GM18907 (cell line): ENCODE results near the gene RBM25.
"Not testable (repeated sequence)": the region's sequence is repeated elsewhere in the genome, so short reads cannot be mapped to it uniquely, and the experiment has no call there.

Experiments
- ATAC-seq: cut with Tn5 transposase; IDR thresholded peaks from one replicate; pipeline ENCODE4 v1.9.1; 2021; ENCODE audit warnings: mild to moderate bottlenecking, moderate library complexity; ENCODE audit not compliant: unreplicated experiment

Gene RBM25

DNA sequence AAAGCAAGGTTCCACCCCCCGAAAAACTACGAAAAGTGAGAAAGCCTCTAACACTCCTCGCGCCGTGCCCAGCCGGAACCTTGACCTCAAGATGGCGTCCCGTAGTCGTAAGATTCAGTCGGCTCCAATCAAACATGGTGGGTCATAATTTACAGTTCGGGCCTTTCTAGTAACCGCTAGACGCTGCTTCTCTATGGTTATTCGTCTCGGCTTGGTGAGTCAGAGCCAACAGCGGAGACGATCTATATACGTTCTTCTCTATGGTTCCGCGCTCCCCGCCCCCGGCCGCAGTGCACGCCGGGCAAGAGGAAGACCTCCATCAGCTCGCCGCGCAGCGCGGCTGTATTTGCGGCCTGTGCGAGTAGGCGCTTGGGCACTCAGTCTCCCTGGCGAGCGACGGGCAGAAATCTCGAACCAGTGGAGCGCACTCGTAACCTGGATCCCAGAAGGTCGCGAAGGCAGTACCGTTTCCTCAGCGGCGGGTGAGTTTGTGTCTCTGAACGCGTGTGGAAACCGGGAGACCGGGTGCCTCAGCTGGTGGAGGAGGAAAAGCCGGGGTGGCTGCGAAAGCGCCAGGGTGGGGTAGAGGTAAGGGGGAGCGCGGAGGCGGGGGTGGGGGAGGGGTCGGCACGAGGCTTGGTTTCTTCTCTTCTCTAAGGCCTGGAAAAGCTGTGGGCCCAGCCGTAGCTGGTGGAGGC is at the start of gene RBM25:
Gene RBM25, plus strand, starts transcription at position 311 of the 698 bp plus-strand sequence. CDS start 13,108 bp downstream, outside the sequence.
- peak; percentile 97 for ATAC-seq

DNA sequence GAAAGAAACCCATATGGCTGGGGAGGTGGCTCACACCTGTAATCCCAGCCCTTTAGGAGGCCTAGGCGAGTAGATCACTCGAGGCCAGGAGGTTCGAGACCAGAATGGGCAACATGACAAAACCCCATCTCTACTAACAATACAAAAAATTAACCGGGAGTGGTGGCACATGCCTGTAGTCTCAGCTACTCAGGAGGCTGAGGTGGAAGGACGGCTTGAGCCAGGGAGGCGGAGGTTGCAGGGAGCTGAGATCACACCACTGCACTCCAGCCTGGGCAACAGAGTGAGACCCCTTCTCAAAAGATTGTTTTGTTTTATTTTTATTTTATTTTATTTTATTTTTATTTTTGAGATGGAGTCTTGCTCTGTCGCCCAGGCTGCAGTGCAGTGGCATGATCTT is 47.1 kb upstream of the RBM25 start:
- not testable (repeated sequence) for ATAC-seq

DNA sequence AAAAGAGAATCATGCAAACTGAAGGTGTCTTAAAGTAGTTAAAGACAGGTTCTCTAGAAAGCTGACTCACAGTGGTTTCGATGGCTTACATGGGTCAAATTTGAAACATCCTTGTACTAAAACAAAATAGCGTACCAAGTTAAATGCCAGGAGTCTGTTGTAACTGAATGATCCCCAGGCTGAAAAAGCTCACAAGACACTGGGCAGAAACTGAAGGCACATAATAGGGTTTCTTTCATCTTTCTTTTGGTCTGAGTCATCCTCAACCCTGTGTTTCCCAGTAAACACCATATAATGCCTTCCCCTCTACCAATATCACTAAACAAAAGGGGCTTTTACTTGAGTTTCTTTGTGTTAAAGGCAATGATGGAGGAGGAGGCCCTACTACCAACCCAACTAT is 44.2 kb upstream of the RBM25 start:
- ATAC-seq, result peak; percentile 84

DNA sequence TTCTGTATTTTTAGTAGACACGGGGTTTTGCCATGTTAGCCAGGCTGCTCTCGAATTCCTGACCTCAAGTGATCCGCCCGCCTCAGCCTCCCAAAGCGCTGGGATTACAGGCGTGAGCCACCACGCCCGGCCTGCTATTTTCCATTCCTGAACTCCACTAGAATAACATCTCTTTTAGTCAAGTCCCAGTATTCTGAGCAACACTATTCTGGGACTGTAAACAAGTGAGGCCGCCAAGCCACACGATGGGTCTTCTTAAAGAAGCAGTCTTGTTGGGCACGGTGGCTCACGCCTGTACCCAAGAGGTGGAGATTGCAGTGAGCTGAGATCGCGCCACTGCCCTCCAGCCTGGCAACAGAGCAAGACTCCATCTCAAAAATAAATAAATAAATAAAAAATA is 42.8 kb upstream of the RBM25 start:
- ATAC-seq, result not testable (repeated sequence)

DNA sequence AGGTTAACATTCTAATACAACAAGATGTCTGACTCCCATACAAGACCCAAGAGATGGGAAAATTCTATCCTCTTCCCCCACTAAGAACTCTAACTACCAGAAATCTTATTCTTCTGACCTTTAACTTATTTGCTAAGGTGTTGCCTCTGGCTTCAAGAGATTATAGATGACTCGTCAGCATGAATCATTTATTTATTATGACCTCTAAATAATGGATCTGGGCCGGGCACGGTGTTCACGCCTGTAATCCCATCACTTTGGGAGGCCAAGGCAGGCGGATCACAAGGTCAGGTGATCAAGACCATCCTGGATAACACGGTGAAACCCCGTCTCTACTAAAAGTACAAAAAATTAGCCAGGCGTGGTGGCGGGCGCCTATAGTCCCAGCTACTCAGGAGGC is 42.3 kb upstream of the RBM25 start:
- not testable (repeated sequence) for ATAC-seq

DNA sequence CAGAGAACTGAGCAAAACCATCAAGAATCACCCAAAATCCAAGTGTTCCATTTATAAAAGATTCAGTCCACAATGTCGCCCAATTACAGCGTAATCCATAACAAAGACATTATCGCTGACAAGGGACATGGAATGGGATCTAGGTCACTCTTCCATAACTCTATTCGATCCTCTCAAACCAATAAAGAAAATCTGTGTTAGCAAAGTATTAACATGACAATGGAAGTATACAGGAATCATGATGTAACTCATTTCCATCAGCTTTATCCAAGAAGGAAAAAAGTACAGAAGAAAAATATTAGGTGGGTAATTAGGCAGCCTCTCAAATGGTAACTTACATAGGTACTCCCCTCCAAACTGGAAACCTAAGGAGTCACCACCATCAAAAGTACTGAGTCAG is 36.3 kb upstream of the RBM25 start:
- ATAC-seq, result no peak

DNA sequence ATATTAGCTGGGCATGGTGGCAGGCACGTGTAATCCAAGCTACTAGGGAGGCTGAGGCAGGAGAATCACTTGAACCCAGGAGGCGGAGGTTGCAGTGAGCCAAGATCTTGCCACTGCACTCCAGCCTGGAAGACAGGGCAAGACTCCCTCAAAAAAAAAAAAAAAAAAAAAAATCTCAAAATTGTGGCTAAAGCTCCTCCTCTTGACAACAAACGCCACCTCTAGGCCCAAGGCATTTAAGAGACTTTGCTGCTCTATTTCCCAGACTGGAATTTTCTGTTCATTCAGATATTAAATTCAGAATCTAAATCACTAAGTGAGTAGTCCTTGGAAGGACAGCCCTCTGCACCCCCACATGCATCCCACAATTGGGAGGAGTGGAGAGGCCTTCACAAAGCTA is 32.8 kb upstream of the RBM25 start:
- ATAC-seq, result no peak

DNA sequence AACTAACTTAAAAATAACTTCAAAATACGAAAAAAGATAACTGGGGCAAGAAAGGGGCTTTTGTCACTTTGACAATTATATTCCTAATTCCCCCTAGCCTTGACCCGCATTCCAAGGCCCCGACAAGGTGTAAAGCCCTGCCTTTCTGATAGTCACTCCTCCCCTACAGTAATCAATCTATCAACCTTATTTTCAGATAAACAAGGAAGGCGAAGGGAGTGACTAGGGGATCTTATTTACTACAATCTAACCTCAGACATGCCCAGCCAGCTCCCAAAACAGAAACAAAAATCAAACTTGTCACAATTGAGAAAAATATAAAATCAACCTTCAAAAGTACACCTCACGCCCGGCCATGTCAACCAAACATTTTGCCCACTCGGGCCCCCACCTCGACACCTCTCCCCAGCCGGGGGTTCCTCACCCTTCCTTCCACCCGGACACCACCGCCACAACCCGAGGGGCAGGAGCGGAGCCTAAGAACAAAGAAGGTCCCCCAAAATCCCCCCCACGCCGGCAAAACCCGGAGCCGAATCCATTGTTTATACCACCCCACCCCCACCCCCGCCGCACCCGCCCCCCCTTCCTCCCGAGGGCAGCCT is 32.0 kb upstream of the RBM25 start:
- ATAC-seq, result no peak

DNA sequence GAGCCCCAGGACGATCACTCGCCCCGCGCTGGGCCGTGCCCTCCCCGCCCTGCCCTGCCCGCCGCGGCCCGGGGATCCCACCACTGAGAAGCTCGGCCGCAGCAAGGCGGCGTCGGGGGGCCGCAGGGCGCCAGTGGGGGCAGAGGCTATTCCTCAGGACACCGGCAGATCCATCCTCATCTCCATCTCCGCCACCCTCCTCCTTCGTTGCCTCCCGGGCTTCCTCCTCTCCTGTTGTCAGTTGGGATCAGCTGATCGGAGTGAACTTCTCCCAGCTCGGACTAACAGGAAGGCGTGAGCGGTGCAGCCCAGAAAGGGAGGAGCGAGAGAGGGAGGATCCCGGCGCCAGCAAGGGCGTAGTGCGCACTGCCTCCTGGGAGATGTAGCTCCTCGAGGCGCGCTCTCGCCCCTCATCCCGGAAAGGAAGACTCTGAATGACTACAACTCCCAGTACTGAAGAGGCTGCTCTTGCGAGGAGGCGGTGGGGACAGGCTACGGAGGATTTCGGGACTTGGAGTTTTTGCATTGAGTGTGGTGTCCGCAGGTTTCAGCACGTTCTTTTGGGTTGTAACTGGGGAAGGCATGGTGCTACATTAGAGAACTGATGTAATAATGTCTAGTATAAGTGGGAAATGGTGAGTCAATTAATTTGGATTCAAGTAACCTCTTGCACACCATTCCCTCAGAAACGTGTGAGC is 31.3 kb upstream of the RBM25 start, which contains the start of gene ZFYVE1:
Gene ZFYVE1, minus strand, starts transcription at position 262 of the 698 bp plus-strand sequence. CDS start 2,598 bp downstream, outside the sequence.
- ATAC-seq, result peak; percentile 98

DNA sequence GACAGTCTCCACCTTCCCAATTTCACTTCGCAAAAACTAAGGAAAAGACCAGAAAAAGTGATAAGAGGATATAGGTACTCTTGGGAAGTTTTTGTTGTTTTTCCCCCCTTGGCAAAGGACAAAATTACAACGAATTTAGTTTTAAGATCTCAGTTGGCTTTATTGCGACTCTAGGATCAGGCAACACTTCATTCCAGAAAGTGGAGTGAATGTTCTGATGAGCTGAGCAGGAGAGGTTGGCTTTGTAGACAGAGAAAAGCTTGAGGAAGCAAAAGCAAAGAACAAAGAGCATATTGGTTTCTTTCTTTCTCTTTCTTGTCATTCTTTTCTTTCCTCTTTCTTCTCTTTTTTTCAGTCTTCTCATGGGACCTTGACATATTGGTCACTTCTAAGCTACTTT is 30.8 kb upstream of the RBM25 start:
- ATAC-seq, result no peak

DNA sequence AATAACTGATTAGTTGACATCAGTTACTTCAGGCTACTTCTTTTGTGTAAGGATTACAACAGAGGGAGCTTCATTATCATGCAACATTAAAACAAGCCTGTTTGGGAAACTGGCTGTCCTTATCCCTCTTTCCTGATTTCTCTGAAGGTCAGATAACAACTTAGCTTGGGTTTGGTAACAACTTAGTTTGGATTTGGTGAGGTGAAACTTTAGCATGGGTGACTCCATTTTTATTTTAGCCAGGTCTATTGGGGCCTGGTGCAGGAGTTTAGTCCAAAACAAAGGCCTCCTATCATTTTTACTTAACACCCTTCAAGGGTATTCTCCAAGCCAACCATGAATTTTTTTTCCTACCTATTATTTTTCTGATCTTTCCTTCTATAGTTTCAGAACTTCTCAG is 30.4 kb upstream of the RBM25 start:
- no peak for ATAC-seq

DNA sequence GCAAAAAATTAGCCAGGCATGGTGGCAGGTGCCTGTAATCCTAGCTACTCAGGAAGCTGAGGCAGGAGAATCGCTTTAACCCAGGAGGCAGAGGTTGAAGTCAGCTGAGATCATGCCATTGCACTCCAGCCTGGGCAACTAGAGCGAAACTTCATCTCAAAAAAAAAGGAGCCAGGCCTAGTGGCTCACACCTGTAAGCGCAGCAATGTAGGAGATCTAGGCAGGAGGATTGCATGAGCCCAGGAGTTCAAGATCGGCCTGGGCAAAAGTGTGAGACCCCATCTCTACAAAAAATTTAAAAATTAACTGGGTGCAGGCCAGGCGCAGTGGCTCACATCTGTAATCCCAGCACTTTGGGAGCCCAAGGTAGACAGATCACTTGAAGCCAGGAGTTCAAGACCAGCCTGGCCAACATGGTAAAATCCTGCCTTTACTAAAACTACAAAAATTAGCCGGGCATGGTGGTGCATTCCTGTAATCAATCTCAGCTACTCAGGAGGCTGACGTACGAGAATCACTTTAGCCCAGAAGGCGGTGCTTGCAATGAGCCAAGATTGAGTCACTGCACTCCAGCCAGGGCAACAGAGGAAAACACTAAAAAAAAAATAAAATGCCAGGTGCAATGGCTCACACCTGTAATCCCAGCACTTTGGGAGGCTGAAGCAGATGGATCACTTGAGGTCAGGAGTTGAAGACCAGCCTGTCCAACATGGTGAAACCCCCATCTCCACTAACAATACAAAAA is 21.5 kb upstream of the RBM25 start:
- ATAC-seq, result not testable (repeated sequence)

DNA sequence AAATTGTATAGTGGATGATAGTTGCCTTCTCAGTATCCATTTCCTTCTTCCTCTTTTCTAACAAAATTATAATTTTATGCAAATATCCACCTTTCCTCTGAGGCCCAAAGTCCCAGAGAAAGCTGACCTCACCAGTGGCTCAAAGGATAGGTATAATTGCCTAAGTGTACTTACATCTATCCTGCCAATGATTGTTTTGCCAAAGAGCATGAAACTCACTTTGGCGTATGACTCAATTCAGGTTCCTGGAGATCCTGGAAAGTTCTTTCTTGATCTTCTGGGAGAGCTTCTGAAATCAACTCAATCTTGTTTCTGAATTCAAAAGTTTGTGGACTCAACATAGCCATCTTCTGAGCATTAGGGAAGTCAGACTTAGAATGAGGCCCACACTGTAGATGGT is 10.5 kb upstream of the RBM25 start:
- no peak for ATAC-seq

DNA sequence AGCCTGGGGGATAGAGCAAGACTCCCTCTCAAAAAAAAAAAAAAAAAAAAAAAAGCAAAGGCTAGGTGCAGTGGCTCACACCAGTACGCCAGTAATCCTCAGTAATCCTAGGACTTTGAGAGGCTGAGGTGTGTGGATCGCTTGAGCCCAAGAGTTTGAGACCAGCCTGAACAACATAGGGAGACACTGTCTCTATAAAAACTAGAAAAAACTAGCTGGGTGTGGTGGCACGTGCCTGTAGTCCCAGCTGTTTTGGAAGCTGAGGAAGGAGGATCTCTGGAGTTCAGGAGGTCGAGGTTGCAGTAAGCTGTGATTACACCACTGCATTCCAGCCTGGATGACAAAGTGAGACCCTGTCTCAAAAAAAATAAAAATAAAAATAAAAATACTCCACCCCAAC is 8.9 kb upstream of the RBM25 start:
- no peak for ATAC-seq

DNA sequence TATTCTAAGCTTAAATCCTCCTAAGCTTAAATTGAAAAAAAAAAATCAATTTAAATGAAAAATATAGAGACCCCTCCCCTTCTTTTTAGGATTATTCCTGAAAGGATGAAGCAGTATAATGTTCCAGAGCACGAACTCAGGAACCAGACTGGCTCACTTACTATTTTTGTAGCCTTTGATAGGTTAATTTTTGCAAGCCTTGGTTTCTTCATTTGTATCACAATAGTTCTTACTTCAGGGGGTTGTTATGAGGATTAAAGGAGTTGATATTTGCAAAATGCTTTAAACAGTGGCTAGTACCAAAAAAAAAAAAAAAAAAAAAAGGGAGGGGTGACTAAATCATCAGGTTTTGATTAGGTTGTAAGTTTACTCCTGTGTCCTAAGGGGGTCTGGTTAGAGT is 3.1 kb upstream of the RBM25 start:
- no peak for ATAC-seq

DNA sequence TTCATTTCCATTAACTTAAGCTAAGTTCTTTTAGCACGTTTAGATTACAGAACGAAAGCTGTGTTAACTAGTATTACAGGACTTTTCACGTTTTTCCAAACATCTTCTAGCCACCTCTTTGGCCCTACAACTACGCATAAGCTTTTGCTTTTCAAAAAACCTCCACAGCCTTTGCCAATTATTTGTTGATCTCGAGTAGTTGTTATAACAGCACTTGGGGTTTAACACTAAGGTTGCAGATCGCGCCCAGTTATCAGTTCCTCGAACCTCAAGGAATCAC is 450 bp upstream of the RBM25 start:
- no peak for ATAC-seq

DNA sequence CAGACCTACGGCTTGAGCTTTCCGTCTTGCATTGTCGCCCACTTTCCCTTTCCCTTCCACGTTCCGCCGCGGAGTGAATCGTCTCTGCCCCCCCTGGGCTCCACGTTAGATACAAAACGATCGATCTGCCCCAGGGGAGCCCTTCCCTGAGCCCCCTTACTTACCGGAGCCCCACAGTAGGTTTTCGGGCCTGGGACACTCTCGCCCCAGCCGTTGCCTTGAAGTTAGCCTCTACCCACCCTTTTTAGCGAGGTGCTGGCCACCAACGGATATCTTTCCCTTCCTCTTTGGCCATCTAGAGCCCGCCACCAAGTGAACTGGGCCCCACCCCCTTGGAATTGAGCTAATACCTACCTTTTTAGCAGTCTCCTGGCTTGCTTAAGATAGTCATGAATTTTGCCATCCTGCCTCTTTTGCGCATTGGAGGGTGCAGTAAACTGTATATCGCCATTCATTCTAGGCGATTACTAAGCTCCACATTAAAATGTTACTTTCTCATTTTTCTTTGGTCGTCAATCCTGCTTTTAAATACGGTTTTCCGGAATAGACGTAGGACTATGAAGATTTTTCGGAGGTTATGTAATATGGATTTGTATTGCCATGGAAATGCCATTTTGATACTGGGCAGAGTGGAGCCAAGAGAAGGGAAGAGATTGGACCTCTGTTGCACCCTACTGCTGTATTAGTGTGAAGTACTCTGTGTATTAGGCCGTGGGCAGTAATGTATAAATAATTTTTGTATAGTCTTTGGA is 764 bp downstream of the RBM25 start:
- peak; percentile 17 for ATAC-seq

DNA sequence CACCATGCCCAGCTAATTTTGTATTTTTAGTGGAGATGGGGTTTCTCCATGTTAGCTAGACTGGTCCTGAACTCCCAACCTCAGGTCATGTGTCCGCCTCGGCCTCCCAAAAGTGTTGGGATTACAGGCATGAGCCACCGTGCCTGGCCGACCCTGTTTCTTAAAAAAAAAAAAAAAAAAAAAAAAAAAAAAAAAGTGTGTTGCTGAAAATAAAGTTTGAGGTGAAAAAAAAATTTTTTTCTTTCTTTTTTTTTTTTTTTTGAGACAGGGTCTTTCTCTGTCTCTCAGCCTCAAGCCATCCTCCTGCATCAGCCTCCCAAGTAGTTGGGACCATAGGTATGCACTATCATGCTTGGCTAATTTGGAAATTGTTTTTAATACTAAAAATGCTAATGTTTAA is 11.3 kb downstream of the RBM25 start:
- no peak for ATAC-seq

DNA sequence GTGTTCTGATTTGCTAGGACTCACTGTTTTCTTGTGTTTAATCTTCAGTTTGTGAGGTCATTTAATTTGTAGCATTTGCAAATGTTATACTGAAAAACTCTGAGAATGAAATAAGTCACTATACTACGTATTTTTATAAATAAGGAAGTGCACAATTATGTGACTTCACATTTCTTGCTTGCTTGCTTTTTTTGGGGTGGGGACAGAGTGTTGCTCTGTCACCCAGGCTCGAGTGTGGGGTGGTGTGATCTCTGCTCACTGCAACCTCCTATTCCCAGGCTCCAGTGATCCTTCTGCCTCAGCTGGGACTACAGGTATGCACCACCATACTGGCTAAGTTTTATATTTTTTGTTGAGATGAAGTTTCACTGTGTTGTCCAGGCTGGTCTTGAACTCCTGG is 32.7 kb downstream of the RBM25 start:
- ATAC-seq, result no peak

DNA sequence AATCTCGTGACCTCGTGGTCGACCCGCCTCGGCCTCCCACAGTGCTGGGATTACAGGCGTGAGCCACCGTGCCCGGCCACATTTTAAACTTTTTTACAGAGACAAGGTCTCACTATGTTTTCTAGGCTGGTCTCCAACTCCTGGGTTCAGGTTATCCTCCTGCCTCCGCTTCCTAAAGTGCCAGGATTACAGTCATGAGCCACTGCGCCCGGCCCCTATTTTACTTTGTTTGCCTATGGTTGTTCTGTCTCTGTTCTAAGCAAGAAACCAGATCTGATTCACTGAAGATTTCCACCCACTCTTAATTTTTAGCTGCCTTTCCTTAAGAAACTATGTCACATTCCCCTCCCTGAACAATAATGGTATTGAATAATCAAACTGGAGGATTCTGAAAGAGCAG is 39.1 kb downstream of the RBM25 start:
- ATAC-seq, result no peak

DNA sequence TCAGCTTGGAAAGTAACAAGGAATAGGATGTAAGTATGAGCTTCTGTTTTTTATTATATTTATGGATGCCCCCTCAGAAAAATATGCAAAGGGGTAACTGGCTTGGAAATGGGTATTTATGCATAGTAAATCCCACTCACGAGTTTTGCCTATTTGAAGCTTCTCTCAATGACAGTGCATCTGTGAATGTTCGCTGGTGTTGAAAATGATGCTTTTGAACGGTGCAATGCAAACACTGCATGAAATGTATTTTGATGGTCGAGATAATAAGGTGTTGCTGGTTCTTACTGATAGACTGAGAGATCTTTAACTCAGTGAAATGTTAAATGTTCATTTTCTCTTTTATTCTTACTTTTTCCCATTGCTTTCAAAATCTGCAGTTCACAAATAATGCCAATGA is 42.0 kb downstream of the RBM25 start:
- no peak for ATAC-seq
